GM21528 (cell line): Measurements from ENCODE around the gene SYT14.
"Not testable (repeated sequence)": the region's sequence is repeated elsewhere in the genome, so short reads cannot be mapped to it uniquely, and the experiment has no call there.

Source experiments
- ATAC-seq: cut with Tn5 transposase; IDR thresholded peaks from one replicate; pipeline ENCODE4 v1.9.1; 2021; ENCODE audit warnings: mild to moderate bottlenecking, moderate library complexity; ENCODE audit not compliant: unreplicated experiment, low FRiP score

SYT14 gene

DNA sequence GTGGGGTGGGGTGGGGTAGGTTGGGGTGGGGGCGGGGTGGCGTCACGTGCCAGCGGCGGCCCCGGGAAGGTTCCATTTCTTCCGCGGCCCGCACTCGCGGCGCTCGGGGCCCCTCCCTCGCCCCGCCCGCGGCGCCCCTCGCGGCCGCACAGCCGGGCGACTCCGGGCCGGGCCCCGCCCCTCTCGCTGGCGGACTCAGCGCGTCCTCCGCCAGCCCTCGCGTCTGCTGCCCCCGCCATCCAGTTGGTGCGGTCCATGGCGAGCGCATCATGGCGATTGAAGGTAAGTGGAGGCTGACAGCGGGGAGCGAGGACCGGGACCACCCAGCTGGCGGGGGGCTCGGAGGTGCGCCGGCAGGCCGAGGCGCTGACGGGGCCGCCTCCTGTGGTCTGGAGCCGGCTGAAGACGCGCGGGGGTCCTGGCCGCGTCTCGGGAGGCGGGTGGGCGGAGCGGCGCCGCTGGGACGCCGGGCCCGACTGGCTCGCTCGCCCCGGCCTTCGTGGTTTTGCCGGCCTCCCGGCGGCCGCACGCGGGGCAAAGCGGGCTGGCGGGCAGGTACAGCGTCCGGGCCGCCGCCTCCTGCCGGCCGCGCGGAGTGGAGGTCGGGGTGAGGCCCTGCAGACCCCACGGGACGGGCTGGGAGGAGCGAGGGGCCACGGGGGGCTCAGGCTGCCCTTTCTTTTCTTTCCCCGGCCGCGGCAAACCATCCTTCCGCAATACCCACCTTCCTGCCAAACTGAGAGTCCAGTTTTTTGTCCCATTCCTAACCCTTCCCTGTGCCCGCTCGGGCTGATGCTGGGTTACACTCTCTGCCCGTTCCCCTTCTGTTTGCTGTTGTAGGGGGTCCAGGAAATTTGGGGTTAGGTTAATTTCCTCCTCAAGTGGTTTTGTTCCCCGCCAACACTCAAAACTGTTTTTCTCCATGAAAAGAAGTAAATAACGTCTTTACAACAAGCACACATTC is at the start of gene SYT14:
TSS of gene SYT14 (plus strand) at position 222 of the 964 bp plus-strand sequence. CDS start at position 270, 48 bp downstream.
- ATAC-seq, result peak; percentile 18

DNA sequence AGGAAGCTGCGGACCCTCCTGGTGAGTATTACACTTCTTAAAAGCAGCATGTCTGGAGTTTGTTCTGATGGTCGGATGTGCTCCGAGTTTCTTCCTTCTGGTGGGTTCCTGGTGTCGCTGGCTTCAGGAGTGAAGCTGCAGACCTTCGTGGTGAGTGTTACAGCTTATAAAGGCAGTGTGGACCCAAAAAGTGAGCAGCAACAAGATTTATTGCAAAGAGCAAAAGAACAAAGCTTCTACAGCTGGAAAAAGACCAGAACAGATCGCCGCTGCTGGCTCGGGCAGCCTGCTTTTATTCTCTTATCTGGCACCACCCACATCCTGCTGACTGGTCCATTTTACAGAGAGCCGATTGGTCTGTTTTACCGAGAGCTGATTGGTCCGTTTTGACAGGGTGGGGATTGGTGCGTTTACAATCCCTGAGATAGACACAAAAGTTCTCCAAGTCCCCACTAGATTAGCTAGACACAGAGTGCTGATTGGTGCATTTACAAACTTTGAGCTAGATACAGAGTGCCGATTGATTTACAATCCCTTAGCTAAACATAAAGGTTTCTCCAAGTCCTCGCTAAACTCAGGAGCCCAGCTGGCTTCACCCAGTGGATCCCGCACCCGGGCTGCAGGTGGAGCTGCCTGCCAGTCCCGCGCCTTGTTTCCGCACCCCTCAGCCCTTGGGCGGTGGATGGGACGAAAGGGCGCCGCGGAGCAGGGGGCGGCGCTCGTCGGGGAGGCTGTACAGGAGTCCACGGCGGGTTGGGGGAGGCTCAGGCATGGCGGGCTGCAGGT is 49.5 kb upstream of the SYT14 start:
- ATAC-seq, result not testable (repeated sequence)

DNA sequence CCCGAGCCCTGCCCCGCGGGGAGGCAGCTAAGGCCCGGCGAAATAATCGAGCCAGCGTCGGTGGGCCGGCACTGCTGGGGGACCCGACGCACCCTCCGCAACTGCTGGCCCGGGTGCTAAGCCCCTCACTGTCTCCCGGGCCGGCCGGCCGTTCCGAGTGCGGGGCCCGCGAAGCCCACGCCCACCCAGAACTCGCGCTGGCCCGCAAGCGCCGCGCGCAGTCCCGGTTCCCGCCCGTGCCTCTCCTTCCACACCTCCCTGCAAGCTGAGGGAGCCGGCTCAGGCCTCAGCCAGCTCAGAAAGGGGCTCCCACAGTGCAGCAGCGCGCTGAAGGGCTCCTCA is 49.0 kb upstream of the SYT14 start:
- ATAC-seq, result no peak

DNA sequence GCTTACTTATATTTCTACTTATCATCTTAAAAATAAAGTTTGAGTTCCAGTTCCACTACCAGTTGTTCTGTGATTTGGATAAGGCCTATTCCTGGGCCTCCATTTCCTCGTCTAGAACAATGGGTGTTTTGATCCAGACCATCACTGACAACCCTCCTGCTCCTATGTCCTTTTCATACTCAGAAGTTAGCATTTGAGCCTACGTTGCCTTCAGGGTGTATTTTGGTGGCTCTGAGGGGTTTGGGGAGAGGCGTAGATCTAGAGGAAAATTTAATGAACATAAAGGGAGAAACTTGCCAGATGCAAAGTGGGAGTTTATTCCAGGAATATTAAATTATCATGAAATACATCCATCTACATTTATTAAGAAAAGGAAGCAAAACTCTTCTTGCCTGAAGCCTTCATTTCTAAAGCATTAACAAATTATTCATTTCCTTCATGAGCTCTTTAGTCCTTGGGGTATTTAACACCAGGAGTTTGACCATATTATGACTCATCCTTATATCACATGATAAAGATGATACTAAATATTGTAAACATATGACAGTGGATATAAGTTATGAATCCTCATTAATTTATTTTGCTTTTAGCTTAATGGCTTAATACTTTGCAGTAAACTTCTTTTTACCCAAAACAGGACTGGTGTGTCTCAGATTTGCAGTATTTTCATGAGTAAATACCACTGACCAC is 47.2 kb upstream of the SYT14 start:
- no peak for ATAC-seq

GRCh38 chr1:209893751-209894150 is 44.3 kb upstream of the SYT14 start:
- ATAC-seq, result no peak

GRCh38 chr1:209895709-209896108 is 42.3 kb upstream of the SYT14 start:
- ATAC-seq, result no peak

DNA sequence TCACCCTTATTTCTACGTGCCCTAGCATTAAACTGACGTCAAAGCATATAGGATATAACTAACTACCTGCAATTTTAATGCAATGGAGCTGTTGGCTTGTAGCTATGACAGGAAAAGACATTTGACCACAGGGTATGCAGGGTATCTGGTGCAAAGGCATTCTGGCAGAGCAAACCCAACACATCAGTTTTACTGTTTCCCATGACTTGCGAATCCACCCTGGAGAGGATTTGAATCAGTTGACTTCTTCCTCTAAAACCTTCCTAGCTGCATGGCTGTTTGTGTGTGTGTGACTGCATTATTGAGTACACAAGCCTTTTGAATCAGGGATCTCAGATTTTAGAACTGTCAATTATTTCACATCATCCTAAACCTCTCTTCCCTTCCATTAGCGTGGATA is 41.7 kb upstream of the SYT14 start:
- no peak for ATAC-seq

DNA sequence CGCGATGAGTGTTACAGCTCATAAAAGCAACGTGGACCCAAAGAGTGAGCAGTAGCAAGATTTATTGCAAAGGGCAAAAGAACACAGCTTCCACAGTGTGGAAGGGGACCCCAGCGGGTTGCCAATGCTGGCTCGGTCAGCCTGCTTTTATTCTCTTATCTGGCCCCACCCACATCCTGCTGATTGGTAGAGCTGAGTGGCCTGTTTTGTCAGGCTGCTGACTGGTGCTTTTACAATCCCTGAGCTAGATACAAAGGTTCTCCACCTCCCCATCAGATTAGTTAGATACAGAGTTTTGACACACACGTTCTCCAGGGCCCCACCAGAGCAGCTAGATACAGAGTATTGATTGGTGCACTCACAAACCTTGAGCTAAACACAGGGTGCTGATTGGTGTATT is 39.7 kb upstream of the SYT14 start:
- not testable (repeated sequence) for ATAC-seq

DNA sequence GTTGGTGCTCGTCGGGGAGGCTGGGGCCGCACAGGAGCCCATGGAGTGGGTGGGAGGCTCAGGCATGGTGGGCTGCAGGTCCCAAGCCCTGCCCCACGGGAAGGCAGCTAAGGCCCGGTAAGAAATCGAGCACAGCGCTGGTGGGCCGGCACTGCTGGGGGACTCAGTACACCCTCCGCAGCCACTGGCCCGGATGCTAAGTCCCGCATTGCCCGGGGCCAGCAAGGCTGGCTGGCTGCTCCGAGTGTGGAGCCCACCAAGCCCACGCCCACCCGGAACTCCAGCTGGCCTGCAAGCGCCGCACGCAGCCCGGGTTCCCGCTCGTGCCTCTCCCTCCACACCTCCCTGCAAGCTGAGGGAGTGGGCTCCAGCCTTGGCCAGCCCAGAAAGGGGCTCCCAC is 39.2 kb upstream of the SYT14 start:
- not testable (repeated sequence) for ATAC-seq

GRCh38 chr1:209899948-209900347 is 38.1 kb upstream of the SYT14 start:
- no peak for ATAC-seq

- no peak for ATAC-seq
Measured at GRCh38 chr1:209900734-209901133, 37.3 kb upstream of the SYT14 start.

GRCh38 chr1:209901211-209901610 is 36.8 kb upstream of the SYT14 start:
- no peak for ATAC-seq

GRCh38 chr1:209904774-209905173 is 33.2 kb upstream of the SYT14 start:
- not testable (repeated sequence) for ATAC-seq

DNA sequence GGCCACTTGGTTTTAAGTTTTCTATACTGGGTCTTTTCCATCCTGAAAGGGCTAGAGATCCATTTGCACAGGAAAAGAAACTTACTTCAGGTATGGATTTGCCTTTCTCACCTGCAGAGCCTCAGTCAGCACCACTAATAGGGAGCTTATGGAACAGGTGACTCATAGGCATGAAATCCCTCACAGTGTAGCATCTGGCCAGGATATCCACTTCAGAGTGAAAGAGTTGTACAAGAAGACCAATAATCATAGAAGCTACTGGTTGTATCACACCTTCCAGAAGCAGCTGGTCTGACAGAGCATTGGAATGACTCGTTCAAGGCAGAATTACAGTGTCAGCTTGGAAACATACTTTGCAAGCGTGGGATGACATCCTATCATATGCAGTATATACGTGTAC is 26.3 kb upstream of the SYT14 start:
- ATAC-seq, result no peak

GRCh38 chr1:209912306-209912705 is 25.7 kb upstream of the SYT14 start:
- ATAC-seq, result no peak

- ATAC-seq, result not testable (repeated sequence)
Measured at GRCh38 chr1:209919637-209920036, 18.4 kb upstream of the SYT14 start.

- ATAC-seq, result no peak
Measured at GRCh38 chr1:209920844-209921243, 17.2 kb upstream of the SYT14 start.

GRCh38 chr1:209924390-209924789 is 13.6 kb upstream of the SYT14 start:
- ATAC-seq, result no peak

DNA sequence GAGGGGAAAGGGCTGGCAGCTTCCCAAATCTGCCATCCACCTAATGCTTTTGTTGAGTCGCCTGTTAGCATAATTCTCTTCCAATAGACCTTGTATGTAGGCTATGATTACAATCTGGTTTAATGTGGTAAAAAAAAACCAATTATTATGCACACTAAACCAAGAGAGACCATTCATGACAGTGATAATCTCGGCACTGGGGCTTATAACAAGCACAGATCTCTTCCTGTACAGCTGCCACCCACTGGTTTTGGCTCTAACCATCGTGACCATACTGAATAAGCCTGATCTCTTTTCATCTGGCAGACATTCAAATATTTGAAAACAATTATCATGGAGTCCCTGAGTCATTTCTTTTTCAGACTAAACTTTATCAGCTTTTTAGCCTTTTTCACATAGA is 12.0 kb upstream of the SYT14 start:
- no peak for ATAC-seq

DNA sequence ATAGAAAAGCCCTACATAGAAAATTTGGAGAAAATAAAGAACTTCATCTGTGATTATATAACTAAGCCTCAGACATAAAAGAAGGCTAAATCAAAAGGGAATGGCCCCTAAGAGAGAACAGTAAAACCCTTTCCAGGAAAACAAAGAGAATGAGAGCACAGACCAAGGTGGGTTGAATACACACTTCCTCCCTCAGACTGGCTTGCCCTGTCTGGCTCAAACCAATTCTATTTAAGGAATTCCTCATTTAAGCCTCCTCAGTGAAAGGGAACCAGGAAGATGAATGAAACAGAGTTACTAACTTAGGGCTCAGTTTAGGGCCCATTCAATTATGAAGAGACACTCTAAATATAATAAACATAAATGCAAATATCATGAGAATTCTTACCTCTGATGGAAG is 10.6 kb upstream of the SYT14 start:
- ATAC-seq, result no peak

DNA sequence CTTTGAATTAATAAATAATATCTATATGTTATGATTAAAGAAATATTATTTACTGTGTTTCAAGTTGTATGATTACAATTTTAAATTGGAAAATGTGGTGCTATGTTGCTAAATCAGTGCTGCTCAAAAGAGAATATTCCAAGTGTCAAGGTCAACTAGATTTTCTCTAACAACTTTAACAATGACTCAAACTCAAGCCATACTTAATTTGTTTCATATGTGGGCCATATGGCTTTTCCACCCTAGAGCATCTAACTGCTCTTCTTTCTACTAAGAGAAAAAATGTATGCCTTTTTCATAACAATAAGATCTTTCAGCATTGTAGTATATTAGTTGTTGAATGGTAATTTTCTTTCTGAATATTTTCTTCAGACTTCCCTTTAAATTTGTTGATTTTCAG is 8.3 kb upstream of the SYT14 start:
- no peak for ATAC-seq
